H1 (cell line): ENCODE measurements around the gene GLRX3. TPM values are rescaled to one million over a fixed set of nuclear protein-coding genes. Genes with fewer than 3 reads are reported as not detected.

Experiments
- CBX5 ChIP-seq: fragments of 300-800, 300-1000 bp; sonication (generic); IDR thresholded peaks from 2 replicates; pipeline ENCODE4 v1.7.1; 2016; ENCODE audit warnings: antibody characterized with exemption, low read length, low read depth
- SIX5 ChIP-seq: IDR thresholded peaks from 2 replicates; pipeline ENCODE4 v1.6.1; 2011; ENCODE audit warnings: mild to moderate bottlenecking, low read depth, low read length
- SP4 ChIP-seq: IDR thresholded peaks from 2 replicates; pipeline ENCODE4 v1.6.1; 2012; ENCODE audit warnings: low read length, inconsistent platforms
- ZNF274 ChIP-seq: IDR thresholded peaks from 2 replicates; pipeline ENCODE4 v1.7.0; 2012; ENCODE audit warnings: low read length, borderline replicate concordance; ENCODE audit errors: extremely low read depth
- polyA plus RNA-seq, 7 experiments: library from polyadenylated mRNA; depleted of rRNA in 3 of 7; stranded (reverse) in 5 of 7; unstranded in 2 of 7; fragments of >200 nt in 5 of 7; fragments of 200-250 nt in 2 of 7; gene quantifications; 1 replicate in 5 of 7; 2 replicates in 1 of 7; 4 replicates in 1 of 7; pipeline versions ENCODE4 v1.2.1 to v1.2.3, GENCODE V29; 2011 to 2013; ENCODE audit warnings: missing spikeins in 2 of 7, mixed read lengths in 2 of 7
- total RNA-seq: library from RNA; stranded (reverse); fragmentation: NEBNext Ultra II Directional; extraction: Animal tissue kit (Norgen Biotek cat#: 25700); gene quantifications from 2 replicates; pipeline ENCODE4 v1.2.1, GENCODE V29; 2021

The GLRX3 gene
- total and polyA plus RNA-seq, 2 of the 8 experiments (the other 6 are each of a cell fraction or from before 2014, with no cell fraction given), result 59.9 to 157 TPM

DNA sequence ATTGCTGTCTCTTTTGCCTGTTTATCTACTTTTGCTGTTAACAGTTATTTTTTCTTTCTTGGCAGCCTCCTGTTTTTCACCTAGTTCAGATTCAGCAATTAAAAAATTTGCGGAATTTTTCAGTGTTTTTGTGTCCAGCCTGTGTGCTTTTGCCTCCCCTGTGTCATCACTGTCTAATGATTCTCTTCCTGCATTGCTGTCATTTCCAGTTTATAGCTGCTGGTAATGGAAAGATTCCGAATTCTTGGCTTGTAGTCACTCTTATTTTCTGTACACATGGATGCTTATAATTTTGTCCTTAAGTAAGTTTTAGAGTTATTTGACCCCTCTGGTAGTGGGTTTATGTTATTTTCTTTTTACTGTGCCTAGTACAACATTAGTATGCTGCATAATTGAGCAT, 25.1 kb downstream of the GLRX3 start (continued):
- no peak for TF ChIP-seq CBX5
- TF ChIP-seq SIX5, result no peak
- no peak for TF ChIP-seq ZNF274
- TF ChIP-seq SP4, result no peak
